LNCaP clone FGC (cell line): Measurements from ENCODE around the gene DST.

Source experiments
- DNase-seq: peaks from one replicate; pipeline ENCODE4 v3.0.0-alpha.2; 2011; ENCODE audit warnings: low read depth
- H3K4me3 ChIP-seq: 2 replicates; pipeline ENCODE4 v1.5.1; 2011; ENCODE audit warnings: mild to moderate bottlenecking, low read depth, low read length, control low read depth
- TF ChIP-seq, protein P1 (sequence below): IDR thresholded peaks from 2 replicates; pipeline ENCODE4 v1.5.1; 2012; ENCODE audit warnings: mild to moderate bottlenecking; ENCODE audit not compliant: control insufficient read depth, insufficient read depth; ENCODE audit errors: extremely low read depth

Gene DST

DNA sequence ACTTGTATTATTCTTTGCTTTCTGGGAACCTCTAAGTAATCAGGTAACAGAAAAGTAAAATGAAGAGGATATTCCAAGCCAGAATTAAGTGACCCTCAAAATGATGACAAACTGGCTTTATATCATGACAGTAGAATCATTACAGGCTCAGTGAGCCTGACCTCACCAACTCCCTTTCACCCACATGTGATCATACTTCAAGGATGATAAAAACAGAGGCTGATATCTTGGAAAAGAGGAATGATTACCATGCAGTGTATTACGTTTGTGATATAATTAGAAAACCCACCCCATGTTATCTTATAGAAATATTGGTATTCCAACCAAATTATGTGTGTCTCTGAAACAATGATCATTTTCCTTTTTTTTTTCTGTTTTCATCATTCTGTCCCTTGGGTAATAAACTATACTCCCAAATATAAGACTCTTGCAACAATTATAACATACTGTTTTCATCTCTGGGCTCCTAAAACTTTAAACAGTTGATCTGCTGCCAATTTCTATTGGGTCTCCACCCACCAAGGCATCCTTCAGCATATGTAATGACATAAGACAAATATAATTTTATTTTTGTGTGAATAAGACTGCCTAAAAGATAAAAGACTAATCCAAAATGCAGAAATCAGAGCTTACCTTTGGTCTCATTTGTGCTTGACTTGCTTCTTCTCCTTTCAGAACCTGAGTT, 115.7 kb downstream of the DST start:
- TF ChIP-seq, protein P1, sequence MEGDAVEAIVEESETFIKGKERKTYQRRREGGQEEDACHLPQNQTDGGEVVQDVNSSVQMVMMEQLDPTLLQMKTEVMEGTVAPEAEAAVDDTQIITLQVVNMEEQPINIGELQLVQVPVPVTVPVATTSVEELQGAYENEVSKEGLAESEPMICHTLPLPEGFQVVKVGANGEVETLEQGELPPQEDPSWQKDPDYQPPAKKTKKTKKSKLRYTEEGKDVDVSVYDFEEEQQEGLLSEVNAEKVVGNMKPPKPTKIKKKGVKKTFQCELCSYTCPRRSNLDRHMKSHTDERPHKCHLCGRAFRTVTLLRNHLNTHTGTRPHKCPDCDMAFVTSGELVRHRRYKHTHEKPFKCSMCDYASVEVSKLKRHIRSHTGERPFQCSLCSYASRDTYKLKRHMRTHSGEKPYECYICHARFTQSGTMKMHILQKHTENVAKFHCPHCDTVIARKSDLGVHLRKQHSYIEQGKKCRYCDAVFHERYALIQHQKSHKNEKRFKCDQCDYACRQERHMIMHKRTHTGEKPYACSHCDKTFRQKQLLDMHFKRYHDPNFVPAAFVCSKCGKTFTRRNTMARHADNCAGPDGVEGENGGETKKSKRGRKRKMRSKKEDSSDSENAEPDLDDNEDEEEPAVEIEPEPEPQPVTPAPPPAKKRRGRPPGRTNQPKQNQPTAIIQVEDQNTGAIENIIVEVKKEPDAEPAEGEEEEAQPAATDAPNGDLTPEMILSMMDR, result no peak
- no peak for DNase-seq
- H3K4me3 ChIP-seq, result no peak overlapping the region

DNA sequence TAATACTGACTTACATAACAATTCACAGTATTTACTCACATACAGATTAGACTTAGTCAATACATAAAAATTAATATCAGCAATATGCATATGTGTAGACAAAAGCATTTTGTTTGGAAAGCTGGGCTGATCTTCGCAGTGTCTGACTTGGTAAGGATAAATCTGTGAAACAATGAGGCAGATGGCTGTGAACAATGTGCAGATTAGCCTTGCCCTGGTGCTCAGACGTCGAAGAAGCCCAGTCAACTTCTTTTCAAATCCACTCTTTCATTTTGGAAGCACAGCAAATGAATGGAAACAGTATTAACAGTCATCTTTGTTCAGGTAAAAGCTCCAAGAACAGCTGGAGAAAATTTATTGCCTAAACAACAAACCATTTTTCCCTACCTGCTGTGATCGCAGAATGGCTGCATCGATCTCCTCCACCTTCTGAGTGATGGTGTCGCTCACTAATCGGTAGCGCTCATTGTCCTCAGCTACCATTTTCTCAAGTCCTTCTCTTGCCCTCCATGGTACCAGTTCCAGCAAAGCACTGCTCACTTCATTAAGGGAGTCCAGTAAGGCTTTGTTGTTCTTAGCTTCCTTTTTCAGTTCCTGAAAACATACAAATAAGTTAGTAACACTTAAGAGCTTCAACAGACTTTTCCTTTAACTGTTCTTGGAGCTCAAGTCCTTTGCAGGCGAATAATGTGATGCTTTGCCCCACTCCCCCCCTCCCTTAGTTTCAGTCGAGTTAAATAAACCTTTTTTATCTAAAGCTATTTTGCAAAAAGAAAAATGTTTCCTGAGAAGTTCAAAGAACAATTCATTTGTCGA, 116.5 kb downstream of the DST start:
- no peak overlapping the region for H3K4me3 ChIP-seq
- TF ChIP-seq, protein P1, result no peak
- no peak for DNase-seq

DNA sequence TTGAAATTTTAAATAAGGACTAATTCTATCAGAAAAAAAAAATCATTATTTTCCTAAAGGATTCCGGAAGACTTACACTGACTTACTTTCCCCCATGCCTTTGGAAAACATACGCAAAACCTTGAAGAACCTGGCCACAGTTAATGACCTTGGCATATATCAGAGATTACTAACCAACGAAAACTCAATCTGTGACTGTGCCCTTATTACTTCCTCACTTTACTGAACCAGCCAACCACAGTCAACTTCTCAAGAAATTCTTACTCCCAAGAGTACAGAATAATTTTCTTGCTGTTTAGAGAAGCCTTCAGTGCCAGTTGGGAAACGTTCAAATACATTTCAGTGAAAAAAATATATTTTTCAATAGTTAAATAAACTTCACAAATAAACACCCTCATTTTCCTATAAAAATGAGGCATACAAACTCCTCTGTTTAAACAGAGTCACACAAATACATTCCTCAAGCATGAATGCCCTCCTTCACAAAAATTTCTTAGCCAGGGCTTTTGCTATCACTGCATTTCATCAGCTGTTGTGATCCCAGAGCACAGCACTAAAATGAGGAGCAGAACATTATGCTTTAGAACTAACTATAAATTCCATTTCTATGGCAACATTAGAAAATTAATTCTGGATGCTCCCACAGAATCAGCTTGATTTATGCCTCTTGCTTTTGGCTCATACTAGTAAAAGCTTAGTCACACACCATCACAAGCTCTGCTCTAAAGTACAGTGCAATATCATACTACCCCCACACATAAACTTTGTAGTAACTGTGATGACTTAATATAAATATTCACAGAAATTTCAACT, 117.6 kb downstream of the DST start:
- no peak overlapping the region for H3K4me3 ChIP-seq
- DNase-seq, result no peak
- TF ChIP-seq, protein P1, result no peak

DNA sequence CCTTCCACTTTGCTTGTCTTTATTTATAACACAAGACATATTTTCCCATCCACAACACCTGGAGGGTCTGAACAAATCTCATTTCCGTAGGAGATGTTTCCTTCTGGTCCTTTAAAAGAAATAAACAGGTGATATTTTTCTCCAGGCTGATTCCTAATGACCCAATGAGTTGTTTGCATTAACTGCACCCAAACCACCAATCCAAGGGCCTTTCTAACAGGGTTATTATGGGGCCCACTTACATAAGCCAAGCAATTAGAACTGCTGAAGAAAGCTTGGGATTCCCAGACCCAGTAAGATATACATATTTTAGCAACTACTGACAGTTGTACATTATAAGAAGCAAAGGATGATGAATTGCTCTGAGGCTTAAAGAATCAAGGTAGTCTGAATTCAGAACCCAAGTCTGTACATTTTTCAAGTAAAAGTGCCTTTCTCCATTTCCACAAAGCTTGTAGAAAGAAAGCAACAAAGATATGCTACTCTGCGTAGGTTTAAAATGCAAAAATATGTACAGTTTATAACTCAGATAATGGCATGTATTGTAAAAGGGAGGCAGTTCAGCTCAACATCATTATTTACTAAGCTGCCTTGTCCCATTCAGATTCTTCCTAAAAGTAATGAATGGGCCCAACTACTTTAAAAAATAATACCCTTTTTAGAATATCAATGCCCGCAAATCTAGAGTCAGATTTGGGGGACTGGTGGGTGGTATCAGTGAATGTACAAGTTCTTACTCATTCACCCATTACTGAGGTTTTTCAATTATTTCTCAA, 120.0 kb downstream of the DST start:
- DNase-seq, result no peak
- TF ChIP-seq, protein P1, result no peak
- no peak overlapping the region for H3K4me3 ChIP-seq

DNA sequence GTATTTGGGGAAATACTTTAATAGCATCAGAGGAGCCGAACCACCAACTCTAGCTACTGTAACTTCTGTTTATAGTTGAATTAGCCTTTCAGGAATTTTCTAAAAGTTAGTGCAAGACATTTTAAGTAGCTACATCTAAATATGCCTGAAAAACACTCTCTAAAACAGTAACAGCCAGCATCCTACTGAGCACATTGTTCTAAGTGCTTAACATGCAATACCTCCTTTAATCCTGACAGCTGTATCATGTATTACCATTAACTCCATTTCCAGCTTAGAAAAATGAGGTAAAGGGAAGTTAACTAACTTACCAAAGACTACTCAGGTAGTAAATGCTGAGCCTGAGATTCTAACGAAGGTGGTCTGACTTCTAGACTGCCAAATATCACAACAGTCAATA, 120.7 kb downstream of the DST start:
- TF ChIP-seq, protein P1, result no peak
- DNase-seq, result no peak
- no peak overlapping the region for H3K4me3 ChIP-seq

DNA sequence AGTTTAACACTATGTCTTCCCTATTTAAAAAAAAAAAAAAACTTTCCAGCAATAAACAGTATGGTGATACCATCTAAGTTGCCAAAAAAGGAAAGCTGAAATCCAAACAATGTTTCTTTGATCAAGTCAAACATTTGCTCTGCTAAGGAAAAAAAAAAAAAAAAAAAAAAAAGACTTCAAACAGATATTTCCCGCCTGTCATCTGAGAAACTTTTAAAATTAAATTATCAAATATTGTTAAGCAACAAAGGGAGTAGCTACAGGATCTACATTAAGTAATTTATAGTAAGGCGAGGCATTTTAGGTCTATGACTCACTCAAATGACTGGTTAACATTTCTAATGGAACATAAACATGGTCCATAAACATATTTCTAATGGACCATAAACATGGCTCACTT, 121.2 kb downstream of the DST start:
- DNase-seq, result peak; percentile 82
- TF ChIP-seq, protein P1, result no peak
- H3K4me3 ChIP-seq, result no peak overlapping the region
